BE2C (cell line): Measurements from ENCODE around the gene ADISSP.

ENCODE experiments used
- DNase-seq: peaks from one replicate; pipeline ENCODE4 v3.0.0-alpha.2; 2020
- H3K27me3 ChIP-seq: fragments of 250-450 bp; sonication (Bioruptor Pico); 2 replicates; pipeline ENCODE4 v1.5.1; 2020; ENCODE audit warnings: mild to moderate bottlenecking
- H3K36me3 ChIP-seq: fragments of 250-450 bp; sonication (Bioruptor Pico); 2 replicates; pipeline ENCODE4 v1.5.1; 2020; ENCODE audit warnings: mild to moderate bottlenecking
- H3K4me1 ChIP-seq: fragments of 250-450 bp; sonication (Bioruptor Pico); 2 replicates; pipeline ENCODE4 v1.5.1; 2020
- H3K4me3 ChIP-seq: 2 replicates; pipeline ENCODE4 v1.5.1; 2011; ENCODE audit warnings: low read depth, low read length
- H3K9me3 ChIP-seq: fragments of 250-450 bp; sonication (Bioruptor Pico); 2 replicates; pipeline ENCODE4 v1.5.1; 2020
- CTCF ChIP-seq: IDR thresholded peaks from 2 replicates; pipeline ENCODE4 v1.5.1; 2012; ENCODE audit warnings: mild to moderate bottlenecking, low read depth, low read length

ADISSP gene

GRCh38 chr20:3755269-3755668 is 12.3 kb downstream of the ADISSP start:
- Histone ChIP-seq H3K4me3 (no peak overlapping the region), H3K9me3 (no peaks in the 10 kb centered on the region), H3K36me3 (peaks cover 22% of the 10 kb centered on the region), H3K4me1 (peaks cover 6% of the 10 kb centered on the region; the same call in 1 of the 2 replicates), H3K27me3 (no peaks in the 10 kb centered on the region)
- no peak for DNase-seq
- no peak for TF ChIP-seq CTCF

- Histone ChIP-seq H3K36me3 (peaks cover 17% of the 10 kb centered on the region), H3K4me1 (peaks cover 6% of the 10 kb centered on the region)
These were observed 13.3 kb downstream of the ADISSP start for GRCh38 chr20:3754276-3754630.

GRCh38 chr20:3753501-3754275 is 13.9 kb downstream of the ADISSP start:
- Histone ChIP-seq H3K9me3 (no peaks in the 10 kb centered on the region), H3K36me3 (peaks cover 15% of the 10 kb centered on the region), H3K27me3 (no peaks in the 10 kb centered on the region), H3K4me1 (peaks cover 6% of the 10 kb centered on the region), H3K4me3 (no peak overlapping the region)
- DNase-seq = no peak
- TF ChIP-seq CTCF = no peak

More at GRCh38 chr20:3754276-3754630, 13.3 kb downstream of the ADISSP start:
- TF ChIP-seq CTCF = no peak
- Histone ChIP-seq H3K4me3 (no peak overlapping the region), H3K27me3 (no peaks in the 10 kb centered on the region), H3K9me3 (no peaks in the 10 kb centered on the region)
- no peak for DNase-seq

- H3K9me3 ChIP-seq = no peaks in the 10 kb centered on the region
- peaks cover 11% of the 10 kb centered on the region for H3K36me3 ChIP-seq
- peak; percentile 96 for TF ChIP-seq CTCF
- peaks cover 6% of the 10 kb centered on the region for H3K4me1 ChIP-seq
- DNase-seq = peak; percentile 75
- H3K27me3 ChIP-seq = no peaks in the 10 kb centered on the region
- no peak overlapping the region for H3K4me3 ChIP-seq
These were observed 14.5 kb downstream of the ADISSP start for GRCh38 chr20:3753098-3753497.

- peaks cover 4% of the 10 kb centered on the region; the same call in 1 of the 2 replicates for H3K36me3 ChIP-seq
These were observed 15.2 kb downstream of the ADISSP start for GRCh38 chr20:3752386-3752759.

More at GRCh38 chr20:3752386-3752759, 15.2 kb downstream of the ADISSP start:
- no peaks in the 10 kb centered on the region for H3K9me3 ChIP-seq
- no peak for TF ChIP-seq CTCF
- no peak for DNase-seq
- H3K27me3 ChIP-seq = no peaks in the 10 kb centered on the region
- peak overlapping the region; percentile 45 for H3K4me3 ChIP-seq
- peaks cover 6% of the 10 kb centered on the region for H3K4me1 ChIP-seq
